HFFc6 (cell line): Measurements from ENCODE around the gene TGFB3. TPM values are rescaled to one million over a fixed set of nuclear protein-coding genes. Genes with fewer than 3 reads are reported as not detected.
"Not testable (repeated sequence)": the region's sequence is repeated elsewhere in the genome, so short reads cannot be mapped to it uniquely, and the experiment has no call there.

Source experiments
- DNase-seq: peaks from one replicate; pipeline ENCODE4 v3.0.0-alpha.2; 2018
- H3K27ac Mint-ChIP-seq: 2 replicates; pipeline ENCODE4 v1.8.0; 2020; ENCODE audit warnings: mild to moderate bottlenecking, mixed read lengths
- H3K27me3 Mint-ChIP-seq: 2 replicates; pipeline ENCODE4 v1.8.0; 2021; ENCODE audit warnings: mild to moderate bottlenecking, moderate library complexity, mixed read lengths; ENCODE audit not compliant: insufficient read depth
- H3K36me3 Mint-ChIP-seq: 2 replicates; pipeline ENCODE4 v1.8.0; 2021; ENCODE audit warnings: low read depth, mixed read lengths
- H3K4me1 Mint-ChIP-seq: 2 replicates; pipeline ENCODE4 v1.8.0; 2020; ENCODE audit warnings: low read depth, mixed read lengths
- H3K4me3 Mint-ChIP-seq: 2 replicates; pipeline ENCODE4 v1.8.0; 2020; ENCODE audit warnings: mild to moderate bottlenecking, moderate library complexity, mixed read lengths
- H3K9me3 Mint-ChIP-seq: 2 replicates; pipeline ENCODE4 v1.8.0; 2020; ENCODE audit warnings: mild to moderate bottlenecking, mixed read lengths
- total RNA-seq, 6 experiments: library from RNA; stranded (reverse); fragmentation: NEBNext Ultra II Directional; extraction: Animal tissue kit (Norgen Biotek cat#: 25700); gene quantifications; 2 replicates in 1 of 6; 3 replicates in 5 of 6; pipeline ENCODE4 v1.2.3, GENCODE V29; 2021
- TF ChIP-seq, protein P1 (sequence below): fragments of 200-600 bp; sonication (generic); IDR thresholded peaks from 2 replicates; pipeline ENCODE4 v1.5.0; 2021; ENCODE audit warnings: antibody characterized with exemption, mild to moderate bottlenecking

The TGFB3 gene
- total RNA-seq, 6 experiments from 2014 or later = 4.4 to 9.3 (median 5.0) TPM

DNA sequence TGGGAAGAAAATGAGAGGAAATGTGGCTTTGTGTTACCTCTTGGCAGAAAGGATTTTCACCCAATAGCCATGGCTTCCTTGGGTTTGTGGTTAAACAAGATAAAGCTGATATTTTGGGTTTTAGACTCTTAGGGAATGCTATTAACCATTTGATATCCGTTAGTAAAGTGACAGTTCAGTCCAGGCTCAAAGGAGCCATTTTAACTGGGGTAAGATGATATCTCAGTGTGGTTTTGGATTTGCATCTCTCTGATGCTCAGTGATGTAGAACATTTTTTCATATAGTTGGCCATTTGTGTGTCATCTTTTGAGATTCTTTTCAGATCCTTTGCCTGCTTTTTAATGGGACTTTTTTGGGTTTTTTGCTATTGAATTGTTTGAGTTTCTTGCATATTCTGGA lies 33.9 kb upstream of the TGFB3 start:
- no peak overlapping the region for H3K4me3 Mint-ChIP-seq
- DNase-seq = no peak
- TF ChIP-seq, protein P1, sequence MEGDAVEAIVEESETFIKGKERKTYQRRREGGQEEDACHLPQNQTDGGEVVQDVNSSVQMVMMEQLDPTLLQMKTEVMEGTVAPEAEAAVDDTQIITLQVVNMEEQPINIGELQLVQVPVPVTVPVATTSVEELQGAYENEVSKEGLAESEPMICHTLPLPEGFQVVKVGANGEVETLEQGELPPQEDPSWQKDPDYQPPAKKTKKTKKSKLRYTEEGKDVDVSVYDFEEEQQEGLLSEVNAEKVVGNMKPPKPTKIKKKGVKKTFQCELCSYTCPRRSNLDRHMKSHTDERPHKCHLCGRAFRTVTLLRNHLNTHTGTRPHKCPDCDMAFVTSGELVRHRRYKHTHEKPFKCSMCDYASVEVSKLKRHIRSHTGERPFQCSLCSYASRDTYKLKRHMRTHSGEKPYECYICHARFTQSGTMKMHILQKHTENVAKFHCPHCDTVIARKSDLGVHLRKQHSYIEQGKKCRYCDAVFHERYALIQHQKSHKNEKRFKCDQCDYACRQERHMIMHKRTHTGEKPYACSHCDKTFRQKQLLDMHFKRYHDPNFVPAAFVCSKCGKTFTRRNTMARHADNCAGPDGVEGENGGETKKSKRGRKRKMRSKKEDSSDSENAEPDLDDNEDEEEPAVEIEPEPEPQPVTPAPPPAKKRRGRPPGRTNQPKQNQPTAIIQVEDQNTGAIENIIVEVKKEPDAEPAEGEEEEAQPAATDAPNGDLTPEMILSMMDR = no peak
- no peaks in the 10 kb centered on the region for H3K27me3 Mint-ChIP-seq
- peaks cover 5% of the 10 kb centered on the region; the same call in 1 of the 2 replicates for H3K9me3 Mint-ChIP-seq
- no peak overlapping the region for H3K27ac Mint-ChIP-seq
- H3K36me3 Mint-ChIP-seq = peaks cover 61% of the 10 kb centered on the region
- peaks cover 9% of the 10 kb centered on the region; the same call in 1 of the 2 replicates for H3K4me1 Mint-ChIP-seq

DNA sequence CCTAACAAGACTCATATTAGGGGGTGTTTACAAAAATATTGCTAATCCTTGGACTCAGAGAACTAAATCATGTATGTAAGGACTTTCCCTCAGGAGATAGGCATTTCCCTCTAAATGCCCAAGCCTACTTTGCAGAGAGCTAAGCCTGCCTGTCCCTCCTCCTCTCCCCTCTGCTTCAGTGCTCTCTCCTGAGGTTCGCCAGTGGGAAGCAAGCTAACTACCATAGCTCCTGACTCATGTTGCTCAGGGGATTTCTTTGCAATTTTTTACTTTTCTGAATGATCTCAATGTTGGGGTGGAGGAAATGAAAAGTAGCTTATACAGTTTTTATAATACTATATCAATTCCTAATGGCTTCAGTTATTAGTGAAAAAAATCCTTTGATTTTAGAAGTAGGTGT lies 33.4 kb upstream of the TGFB3 start:
- peaks cover 57% of the 10 kb centered on the region for H3K36me3 Mint-ChIP-seq
- DNase-seq = no peak
- TF ChIP-seq, protein P1 = no peak
- no peak overlapping the region for H3K4me3 Mint-ChIP-seq
- H3K27ac Mint-ChIP-seq = no peak overlapping the region
- H3K9me3 Mint-ChIP-seq = peaks cover 5% of the 10 kb centered on the region; the same call in 1 of the 2 replicates
- no peaks in the 10 kb centered on the region for H3K27me3 Mint-ChIP-seq
- peaks cover 9% of the 10 kb centered on the region; the same call in 1 of the 2 replicates for H3K4me1 Mint-ChIP-seq

DNA sequence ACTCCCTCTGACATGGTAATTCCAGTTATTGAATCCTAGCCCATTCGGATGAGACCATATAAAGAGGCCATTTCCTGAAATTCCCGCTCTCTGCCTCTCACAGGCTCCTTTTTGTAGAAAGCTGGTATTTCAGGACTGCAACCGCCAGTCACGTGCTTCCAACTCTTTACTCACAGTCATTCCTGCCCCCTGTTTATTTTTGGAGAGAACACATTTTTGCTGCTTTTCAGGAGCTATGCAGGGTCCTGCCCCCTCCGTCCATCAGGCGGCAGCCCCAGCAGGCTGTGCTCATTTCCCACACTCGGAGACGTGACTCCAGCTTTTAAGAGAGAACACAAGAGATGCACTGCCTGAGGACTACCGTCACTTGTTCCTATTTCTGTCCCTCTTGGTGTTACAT lies 30.6 kb upstream of the TGFB3 start:
- TF ChIP-seq, protein P1 = no peak
- peaks cover 33% of the 10 kb centered on the region for H3K36me3 Mint-ChIP-seq
- H3K9me3 Mint-ChIP-seq = no peaks in the 10 kb centered on the region
- H3K4me1 Mint-ChIP-seq = peaks cover 17% of the 10 kb centered on the region
- H3K27me3 Mint-ChIP-seq = no peaks in the 10 kb centered on the region
- no peak for DNase-seq
- no peak overlapping the region for H3K4me3 Mint-ChIP-seq
- no peak overlapping the region for H3K27ac Mint-ChIP-seq

DNA sequence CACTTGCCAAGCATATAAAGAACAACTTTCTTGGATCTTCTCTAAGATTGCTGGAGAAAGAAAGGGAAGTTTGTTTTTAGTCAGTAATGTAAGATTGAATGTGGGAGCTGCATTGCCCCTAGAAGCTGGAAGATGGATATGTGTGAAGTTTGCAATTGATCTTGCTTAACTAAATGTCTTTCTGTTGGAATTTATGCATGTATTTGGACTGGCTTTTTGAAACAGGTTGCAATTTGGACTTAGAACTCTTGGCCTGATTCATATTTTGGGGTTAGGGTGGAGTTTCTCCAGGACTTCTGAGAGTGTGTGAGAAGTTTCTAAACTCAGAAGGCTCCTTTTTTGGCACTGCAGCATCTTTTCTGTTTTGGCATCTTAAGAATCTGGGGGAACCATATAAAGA lies 30.1 kb upstream of the TGFB3 start:
- H3K36me3 Mint-ChIP-seq = peaks cover 29% of the 10 kb centered on the region
- TF ChIP-seq, protein P1 = no peak

DNA sequence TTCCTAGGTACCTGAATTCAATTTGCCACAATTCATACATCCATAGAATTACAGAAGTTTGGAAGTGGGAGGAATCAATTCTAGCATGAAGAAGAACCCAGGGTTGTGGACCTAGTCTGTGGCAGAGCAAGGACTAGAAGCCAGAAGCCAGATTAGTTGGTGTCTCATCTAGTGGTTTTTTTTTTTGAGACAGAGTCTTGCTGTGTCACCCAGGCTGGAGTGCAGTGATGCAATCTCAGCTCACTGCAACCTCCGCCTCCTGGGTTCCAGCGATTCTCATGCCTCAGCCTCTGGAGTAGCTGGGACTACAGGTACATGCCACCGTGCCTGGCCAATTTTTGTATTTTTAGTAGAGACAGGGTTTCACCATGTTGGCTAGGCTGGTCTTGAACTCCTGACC lies 27.8 kb upstream of the TGFB3 start:
- not testable (repeated sequence) for H3K9me3 Mint-ChIP-seq, DNase-seq, H3K27ac Mint-ChIP-seq, H3K27me3 Mint-ChIP-seq, H3K4me3 Mint-ChIP-seq
- H3K4me1 Mint-ChIP-seq = peaks cover 21% of the 10 kb centered on the region
- H3K36me3 Mint-ChIP-seq = peaks cover 41% of the 10 kb centered on the region

More for the DNA sequence above, 30.1 kb upstream of the TGFB3 start:
- no peak overlapping the region for H3K27ac Mint-ChIP-seq
- no peak overlapping the region for H3K4me3 Mint-ChIP-seq
- H3K4me1 Mint-ChIP-seq = peaks cover 21% of the 10 kb centered on the region
- H3K9me3 Mint-ChIP-seq = no peaks in the 10 kb centered on the region
- no peak for DNase-seq
- H3K27me3 Mint-ChIP-seq = no peaks in the 10 kb centered on the region

DNA sequence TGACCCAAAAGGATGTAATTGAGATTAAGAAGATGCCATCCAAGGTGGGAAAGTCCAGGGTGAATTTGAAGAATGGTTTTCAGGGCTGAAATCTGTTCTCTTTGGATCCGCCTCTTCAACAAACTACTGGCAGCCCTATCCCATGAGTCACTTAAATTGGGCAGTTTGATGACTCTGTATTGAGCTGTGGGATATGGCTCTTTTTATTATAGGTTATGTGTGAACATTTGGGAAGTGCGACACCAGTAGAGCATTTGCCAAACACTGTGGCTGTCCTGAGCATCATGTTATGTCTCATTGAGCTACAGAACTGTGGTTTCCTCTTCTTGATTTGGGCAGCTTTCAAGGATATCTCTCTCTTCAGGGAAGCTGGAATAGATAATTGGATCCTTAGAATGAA lies 26.1 kb upstream of the TGFB3 start:
- Mint-ChIP-seq H3K4me1 (peaks cover 21% of the 10 kb centered on the region), H3K9me3 (peaks cover 11% of the 10 kb centered on the region), H3K36me3 (peaks cover 37% of the 10 kb centered on the region), H3K27ac (no peak overlapping the region), H3K27me3 (no peaks in the 10 kb centered on the region), H3K4me3 (no peak overlapping the region)
- TF ChIP-seq, protein P1 = no peak
- no peak for DNase-seq
